Hematopoietic multipotent progenitor cell treated with erythropoietin and hydrocortisone succinate and interleukin-3 and kit ligand, for 6 days (in vitro differentiated cells): Measurements from ENCODE around the gene ATRNL1.

Experiments used
- DNase-seq: peaks from one replicate; pipeline ENCODE4 v3.0.0-alpha.2; 2015

Gene ATRNL1

GRCh38 chr10:115957786-115958442 is 864.7 kb downstream of the ATRNL1 start:
- no peak for DNase-seq

GRCh38 chr10:115963848-115964247 is 870.7 kb downstream of the ATRNL1 start:
- DNase-seq, result no peak

GRCh38 chr10:115964827-115965226 is 871.7 kb downstream of the ATRNL1 start:
- DNase-seq, result no peak

GRCh38 chr10:115965376-115965775 is 872.2 kb downstream of the ATRNL1 start:
- DNase-seq, result no peak

- DNase-seq, result no peak
Measured at GRCh38 chr10:115968236-115968635, 875.1 kb downstream of the ATRNL1 start.

GRCh38 chr10:115969591-115969990 is 876.4 kb downstream of the ATRNL1 start:
- no peak for DNase-seq

GRCh38 chr10:115971921-115972320 is 878.8 kb downstream of the ATRNL1 start:
- DNase-seq, result no peak

GRCh38 chr10:115972426-115972825 is 879.3 kb downstream of the ATRNL1 start:
- no peak for DNase-seq

- DNase-seq, result no peak
Measured at GRCh38 chr10:115974351-115974750, 881.2 kb downstream of the ATRNL1 start.

GRCh38 chr10:115974816-115975430 is 881.8 kb downstream of the ATRNL1 start:
- DNase-seq, result no peak

GRCh38 chr10:115975506-115975905 is 882.3 kb downstream of the ATRNL1 start:
- no peak for DNase-seq

GRCh38 chr10:115976342-115976741 is 883.2 kb downstream of the ATRNL1 start:
- DNase-seq, result no peak

GRCh38 chr10:115977855-115978254 is 884.7 kb downstream of the ATRNL1 start:
- no peak for DNase-seq

- DNase-seq, result no peak
Measured at GRCh38 chr10:115979576-115979975, 886.4 kb downstream of the ATRNL1 start.

GRCh38 chr10:115980470-115980869 is 887.3 kb downstream of the ATRNL1 start:
- DNase-seq, result no peak

GRCh38 chr10:115981081-115981480 is 887.9 kb downstream of the ATRNL1 start:
- no peak for DNase-seq

GRCh38 chr10:115982076-115982475 is 888.9 kb downstream of the ATRNL1 start:
- DNase-seq, result no peak

GRCh38 chr10:115982526-115982925 is 889.4 kb downstream of the ATRNL1 start:
- no peak for DNase-seq

- no peak for DNase-seq
Measured at GRCh38 chr10:115985786-115986185, 892.6 kb downstream of the ATRNL1 start.

GRCh38 chr10:115988380-115988779 is 895.2 kb downstream of the ATRNL1 start:
- no peak for DNase-seq

- DNase-seq, result no peak
Measured at GRCh38 chr10:115989621-115990020, 896.5 kb downstream of the ATRNL1 start.

- DNase-seq, result no peak
Measured at GRCh38 chr10:115992236-115992986, 899.2 kb downstream of the ATRNL1 start.

- no peak for DNase-seq
Measured at GRCh38 chr10:115996031-115996430, 902.9 kb downstream of the ATRNL1 start.

- DNase-seq, result no peak
Measured at GRCh38 chr10:115998301-115998700, 905.1 kb downstream of the ATRNL1 start.
